KMS-11 (cell line): ENCODE measurements around the gene GALP.
"Not testable (repeated sequence)": the region's sequence is repeated elsewhere in the genome, so short reads cannot be mapped to it uniquely, and the experiment has no call there.

Experiments used
- H2AFZ ChIP-seq: fragments of 200-600 bp; sonication (generic); 2 replicates; pipeline ENCODE4 v1.6.1; 2016; ENCODE audit warnings: antibody characterized with exemption, mixed run types, low read depth
- H3K27ac ChIP-seq: fragments of 200-600 bp; sonication (generic); 2 replicates; pipeline ENCODE4 v1.6.1; 2016; ENCODE audit warnings: mild to moderate bottlenecking, mixed run types
- H3K27me3 ChIP-seq: fragments of 200-600 bp; sonication (generic); 2 replicates; pipeline ENCODE4 v1.6.1; 2017; ENCODE audit warnings: mild to moderate bottlenecking, low read depth, mixed run types, moderate library complexity; ENCODE audit not compliant: insufficient read depth
- H3K36me3 ChIP-seq: fragments of 200-600 bp; sonication (generic); 2 replicates; pipeline ENCODE4 v1.6.1; 2017; ENCODE audit warnings: mild to moderate bottlenecking, mixed run types; ENCODE audit not compliant: insufficient read depth
- H3K4me1 ChIP-seq: fragments of 200-600 bp; sonication (generic); 2 replicates; pipeline ENCODE4 v1.6.1; 2016; ENCODE audit warnings: mild to moderate bottlenecking, low read depth, mixed run types; ENCODE audit not compliant: poor library complexity, severe bottlenecking
- H3K4me2 ChIP-seq: fragments of 200-600 bp; sonication (generic); 2 replicates; pipeline ENCODE4 v1.7.0; 2016; ENCODE audit warnings: mild to moderate bottlenecking, mixed run types
- H3K4me3 ChIP-seq: fragments of 200-600 bp; sonication (generic); IDR thresholded peaks from 2 replicates; pipeline ENCODE4 v1.6.1; 2017; ENCODE audit warnings: low read depth, low read length, mixed read lengths; ENCODE audit not compliant: insufficient read depth
- H3K79me2 ChIP-seq: fragments of 200-600 bp; sonication (generic); 2 replicates; pipeline ENCODE4 v1.6.1; 2016; ENCODE audit warnings: low read depth, mixed run types; ENCODE audit not compliant: insufficient read depth
- H3K9ac ChIP-seq: fragments of 200-600 bp; sonication (generic); 2 replicates; pipeline ENCODE4 v1.6.1; 2016; ENCODE audit warnings: mild to moderate bottlenecking, mixed run types
- H4K20me1 ChIP-seq: fragments of 200-600 bp; sonication (generic); 2 replicates; pipeline ENCODE4 v1.6.1; 2016; ENCODE audit warnings: mild to moderate bottlenecking, mixed run types; ENCODE audit not compliant: insufficient read depth
- TF ChIP-seq, protein P1 (sequence below): fragments of 200-600 bp; sonication (generic); conservative IDR thresholded peaks from 2 replicates; pipeline ENCODE4 v1.6.1; 2017; ENCODE audit warnings: low read depth, mild to moderate bottlenecking, antibody characterized with exemption, low read length, moderate library complexity, mixed read lengths

The GALP gene

DNA sequence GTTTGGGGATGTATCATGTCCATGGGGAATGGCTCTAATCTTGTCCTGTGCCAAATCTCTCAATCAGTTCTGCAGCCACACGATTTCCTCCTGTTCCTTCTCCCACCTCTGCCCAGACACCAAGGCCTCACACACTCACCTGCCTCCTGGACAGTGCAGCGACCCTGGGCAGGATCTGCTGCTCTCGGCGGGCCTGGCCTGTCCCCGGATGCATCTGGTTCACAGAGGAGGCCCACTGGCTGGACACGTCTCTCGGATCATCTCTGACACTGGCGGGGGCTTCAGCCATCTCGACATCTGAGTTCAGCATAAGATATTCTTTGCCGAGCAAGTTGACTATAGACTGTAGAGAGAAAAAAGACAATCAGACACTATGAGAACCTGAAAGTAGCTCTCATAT is 15.9 kb downstream of the GALP start:
- H3K4me3 ChIP-seq: no peak overlapping the region
- H3K4me1 ChIP-seq: no peaks in the 10 kb centered on the region
- no peak overlapping the region for H3K9ac ChIP-seq
- no peak overlapping the region for H3K27ac ChIP-seq
- no peak overlapping the region for H2AFZ ChIP-seq
- no peaks in the 10 kb centered on the region for H4K20me1 ChIP-seq
- no peaks in the 10 kb centered on the region for H3K36me3 ChIP-seq
- H3K79me2 ChIP-seq: no peaks in the 10 kb centered on the region
- no peak overlapping the region for H3K4me2 ChIP-seq
- no peaks in the 10 kb centered on the region for H3K27me3 ChIP-seq
- TF ChIP-seq, protein P1, sequence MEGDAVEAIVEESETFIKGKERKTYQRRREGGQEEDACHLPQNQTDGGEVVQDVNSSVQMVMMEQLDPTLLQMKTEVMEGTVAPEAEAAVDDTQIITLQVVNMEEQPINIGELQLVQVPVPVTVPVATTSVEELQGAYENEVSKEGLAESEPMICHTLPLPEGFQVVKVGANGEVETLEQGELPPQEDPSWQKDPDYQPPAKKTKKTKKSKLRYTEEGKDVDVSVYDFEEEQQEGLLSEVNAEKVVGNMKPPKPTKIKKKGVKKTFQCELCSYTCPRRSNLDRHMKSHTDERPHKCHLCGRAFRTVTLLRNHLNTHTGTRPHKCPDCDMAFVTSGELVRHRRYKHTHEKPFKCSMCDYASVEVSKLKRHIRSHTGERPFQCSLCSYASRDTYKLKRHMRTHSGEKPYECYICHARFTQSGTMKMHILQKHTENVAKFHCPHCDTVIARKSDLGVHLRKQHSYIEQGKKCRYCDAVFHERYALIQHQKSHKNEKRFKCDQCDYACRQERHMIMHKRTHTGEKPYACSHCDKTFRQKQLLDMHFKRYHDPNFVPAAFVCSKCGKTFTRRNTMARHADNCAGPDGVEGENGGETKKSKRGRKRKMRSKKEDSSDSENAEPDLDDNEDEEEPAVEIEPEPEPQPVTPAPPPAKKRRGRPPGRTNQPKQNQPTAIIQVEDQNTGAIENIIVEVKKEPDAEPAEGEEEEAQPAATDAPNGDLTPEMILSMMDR: no peak

DNA sequence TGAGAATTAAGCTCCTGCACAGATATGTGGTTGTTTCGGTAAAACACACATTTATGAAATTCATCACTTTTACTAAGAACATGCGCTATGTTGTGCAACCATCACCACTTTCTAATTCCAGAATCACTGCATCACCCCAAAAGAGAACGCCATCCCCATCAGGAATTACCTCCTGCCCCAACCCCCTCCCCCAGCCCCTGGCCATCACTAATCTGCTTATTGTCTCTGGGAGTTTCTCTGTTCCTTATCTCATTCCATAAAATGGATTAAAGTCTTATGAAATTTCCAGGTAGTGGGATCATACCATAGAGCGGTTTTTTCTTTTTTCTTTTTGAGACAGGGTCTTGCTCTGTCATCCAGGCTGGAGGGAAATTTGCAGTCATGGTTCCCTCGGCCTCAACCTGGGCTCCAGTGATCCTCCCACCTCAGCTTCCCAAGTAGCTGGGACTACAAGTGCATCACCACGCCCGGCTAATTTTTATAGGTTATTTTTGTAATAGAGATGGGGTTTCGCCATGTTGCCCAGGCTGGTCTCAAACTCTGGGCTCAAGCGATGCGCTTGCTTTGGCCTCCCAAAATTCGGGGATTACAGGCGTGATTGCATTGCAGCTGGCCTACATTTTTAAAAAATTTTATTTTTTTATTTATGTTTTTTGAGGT is 18.3 kb downstream of the GALP start:
- no peaks in the 10 kb centered on the region for H4K20me1 ChIP-seq
- no peak overlapping the region for H3K27ac ChIP-seq
- TF ChIP-seq, protein P1: no peak
- H3K27me3 ChIP-seq: no peaks in the 10 kb centered on the region
- no peaks in the 10 kb centered on the region for H3K4me1 ChIP-seq
- H2AFZ ChIP-seq: no peak overlapping the region
- no peak overlapping the region for H3K4me3 ChIP-seq
- no peaks in the 10 kb centered on the region for H3K36me3 ChIP-seq
- no peaks in the 10 kb centered on the region for H3K79me2 ChIP-seq
- no peak overlapping the region for H3K9ac ChIP-seq
- H3K4me2 ChIP-seq: no peak overlapping the region

DNA sequence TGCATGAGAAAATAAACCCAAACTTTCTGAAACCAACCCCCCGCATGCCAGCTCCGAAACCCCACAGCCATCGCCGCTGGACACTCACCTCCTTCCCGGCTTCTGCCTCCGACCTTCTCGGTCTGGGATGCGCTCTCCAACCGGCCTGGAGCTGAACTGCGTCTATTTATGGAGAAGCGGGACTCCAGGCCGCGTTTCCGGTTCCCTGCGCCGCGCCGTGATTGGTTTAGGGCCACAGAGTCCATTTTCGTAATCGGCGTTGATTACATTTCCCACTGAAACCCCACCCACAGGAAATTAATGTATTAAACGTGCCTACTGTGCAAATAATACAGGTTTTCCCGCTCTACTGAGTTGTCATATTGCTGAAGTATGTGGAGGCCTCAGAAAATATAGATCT is 21.8 kb downstream of the GALP start, which contains the start of gene ZSCAN5B:
Gene ZSCAN5B (minus strand): TSS at position 138 of the 400 bp plus-strand sequence. CDS start 4,731 bp downstream, outside the sequence.
- H3K4me2 ChIP-seq, H4K20me1 ChIP-seq, H2AFZ ChIP-seq, H3K9ac ChIP-seq, H3K27me3 ChIP-seq, H3K4me1 ChIP-seq, H3K4me3 ChIP-seq, H3K36me3 ChIP-seq, H3K27ac ChIP-seq, H3K79me2 ChIP-seq: not testable (repeated sequence)

DNA sequence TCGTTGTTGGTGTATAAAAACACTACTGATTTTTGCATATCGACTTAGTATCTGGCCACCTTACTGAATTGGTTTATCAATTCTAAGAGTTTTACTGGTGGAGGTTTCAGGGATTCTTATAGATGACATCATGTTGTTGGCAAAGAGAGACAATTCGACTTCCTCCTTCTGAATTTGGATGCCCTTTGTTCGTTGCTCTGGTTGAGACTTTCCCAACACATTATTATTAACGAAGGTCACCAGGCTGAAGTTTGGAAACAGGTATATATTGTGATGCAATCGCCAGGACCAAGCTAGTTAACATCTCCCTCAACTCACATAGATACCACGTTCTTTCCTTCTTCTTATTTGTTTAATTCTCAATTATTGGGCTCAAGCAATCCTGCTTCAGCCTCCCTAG is 23.9 kb downstream of the GALP start:
- Histone ChIP-seq H3K4me3 (no peak overlapping the region), H3K36me3 (no peaks in the 10 kb centered on the region), H3K4me2 (no peak overlapping the region), H3K79me2 (no peaks in the 10 kb centered on the region), H4K20me1 (no peaks in the 10 kb centered on the region), H3K27me3 (no peaks in the 10 kb centered on the region), H3K27ac (no peak overlapping the region), H3K9ac (no peak overlapping the region), H3K4me1 (no peaks in the 10 kb centered on the region), H2AFZ (no peak overlapping the region)
- TF ChIP-seq, protein P1: no peak

DNA sequence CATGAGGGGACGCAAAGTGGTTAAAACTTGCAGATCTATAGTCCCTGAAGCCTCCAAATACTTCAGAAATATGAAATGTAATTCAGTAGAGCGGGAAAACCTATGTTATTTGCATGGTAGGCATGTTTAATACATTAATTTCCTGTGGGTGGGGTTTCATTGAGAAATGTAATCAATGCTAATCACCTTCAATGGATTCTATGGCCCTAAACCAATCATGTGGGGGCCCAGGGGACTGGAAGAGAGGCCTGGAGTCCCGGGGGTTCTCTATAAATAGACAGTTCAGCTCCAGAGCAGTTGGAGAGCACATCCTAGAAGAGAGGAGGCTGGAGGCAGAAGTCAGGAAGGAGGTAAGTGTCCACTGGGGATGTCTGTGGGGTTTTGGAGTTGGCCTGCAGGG is 26.2 kb downstream of the GALP start, which contains the start of gene ZSCAN5C:
Gene ZSCAN5C (plus strand): TSS at position 301 of the 400 bp plus-strand sequence. CDS start 3,641 bp downstream, outside the sequence.
- no peak within 1 kb of the TSS for H2AFZ ChIP-seq
- no peak within 1 kb of the TSS for H3K4me3 ChIP-seq
- H3K27ac ChIP-seq: no peak within 1 kb of the TSS
- H3K4me2 ChIP-seq: no peak within 1 kb of the TSS
- no peaks in the 10 kb centered on the region for H3K27me3 ChIP-seq
- no peak within 1 kb of the TSS for H3K9ac ChIP-seq
- H3K36me3 ChIP-seq: no peaks in the 10 kb centered on the region
- TF ChIP-seq, protein P1: no peak
- no peaks in the 10 kb centered on the region for H3K79me2 ChIP-seq
- no peaks in the 10 kb centered on the region for H4K20me1 ChIP-seq
- H3K4me1 ChIP-seq: no peaks in the 10 kb centered on the region

DNA sequence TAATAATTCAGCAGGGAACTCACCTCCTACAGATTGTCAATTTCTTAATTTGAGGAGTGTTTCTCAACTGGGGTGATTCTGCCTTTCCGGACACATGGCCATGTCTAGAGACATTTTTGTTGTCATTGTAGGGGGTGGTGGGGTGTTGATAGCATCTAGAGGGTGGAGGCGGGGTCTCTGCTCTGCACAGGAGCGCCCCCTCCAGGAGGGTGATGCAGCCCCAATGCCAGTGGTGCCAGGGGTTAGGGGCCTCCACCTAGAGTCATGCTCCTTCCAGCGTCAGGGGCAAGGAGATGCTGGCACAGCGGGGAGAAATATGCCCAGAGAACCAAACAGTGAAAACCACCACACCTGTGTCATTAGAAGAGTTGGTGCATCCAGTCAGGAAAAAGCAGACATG is 31.8 kb downstream of the GALP start:
- not testable (repeated sequence) for H4K20me1 ChIP-seq, H3K79me2 ChIP-seq, H3K9ac ChIP-seq, H3K4me2 ChIP-seq, H3K36me3 ChIP-seq, H3K27ac ChIP-seq, H3K27me3 ChIP-seq, H2AFZ ChIP-seq, H3K4me3 ChIP-seq, H3K4me1 ChIP-seq
